AG09319 (cell line): ENCODE measurements around the gene XPO1.
"Not testable (repeated sequence)": the region's sequence is repeated elsewhere in the genome, so short reads cannot be mapped to it uniquely, and the experiment has no call there.

Experiments
- DNase-seq: peaks from one replicate; pipeline ENCODE4 v3.0.0-alpha.2; 2010; ENCODE audit warnings: low read depth; ENCODE audit errors: extremely low read depth
- CTCF ChIP-seq: IDR thresholded peaks from 2 replicates; pipeline ENCODE4 v1.5.1; 2011; ENCODE audit warnings: low read depth, mild to moderate bottlenecking, inconsistent platforms, low read length, moderate library complexity

XPO1 gene

GRCh38 chr2:61538200-61538919, at the start of gene XPO1:
Gene XPO1, minus strand, starts transcription at chr2:61538356. Its CDS starts 4,459 bp downstream, at chr2:61533897.
- no peak for TF ChIP-seq CTCF
- peak; percentile 99 for DNase-seq

- DNase-seq, result not testable (repeated sequence)
Observed at GRCh38 chr2:61586928-61587327, 48.8 kb upstream of the XPO1 start.

- no peak for TF ChIP-seq CTCF
- no peak for DNase-seq
Observed at GRCh38 chr2:61585383-61585782, 47.2 kb upstream of the XPO1 start.

GRCh38 chr2:61584368-61584767, 46.2 kb upstream of the XPO1 start:
- not testable (repeated sequence) for DNase-seq

- no peak for TF ChIP-seq CTCF
- DNase-seq, result no peak
Observed at GRCh38 chr2:61582165-61582564, 44.0 kb upstream of the XPO1 start.

GRCh38 chr2:61581716-61582115, 43.6 kb upstream of the XPO1 start:
- TF ChIP-seq CTCF, result no peak
- DNase-seq, result no peak

GRCh38 chr2:61575447-61575859, 37.3 kb upstream of the XPO1 start:
- no peak for DNase-seq
- TF ChIP-seq CTCF, result no peak

- no peak for TF ChIP-seq CTCF
- no peak for DNase-seq
Observed at GRCh38 chr2:61566566-61566965, 28.4 kb upstream of the XPO1 start.
